CD4-positive, alpha-beta T cell treated with Interleukin-1 beta for 1 hour (primary cell): ENCODE results near the gene SYMPK.
A peak's percentile ranks its signal among the peaks of the same experiment; 100 is the strongest.
"Not testable (repeated sequence)": the region's sequence is repeated elsewhere in the genome, so short reads cannot be mapped to it uniquely, and the experiment has no call there.

Experiments
- DNase-seq, 2 donors: peaks; one replicate each; pipeline ENCODE4 v3.0.0-alpha.2; 2020 to 2022

The SYMPK gene

GRCh38 chr19:45885556-45886426 is 22.8 kb upstream of the SYMPK start, which contains the start of gene IRF2BP1:
Gene IRF2BP1, minus strand, starts transcription at chr19:45886141. Its CDS starts 367 bp downstream, at chr19:45885774.
- peak; percentile 91 to 92 for DNase-seq

- DNase-seq, result no peak
Measured at GRCh38 chr19:45884682-45885555, 22.0 kb upstream of the SYMPK start.

GRCh38 chr19:45883881-45884681 is 21.1 kb upstream of the SYMPK start:
- no peak for DNase-seq

- DNase-seq, result no peak
Measured at GRCh38 chr19:45883586-45883880, 20.6 kb upstream of the SYMPK start.

GRCh38 chr19:45882652-45883585 is 20.0 kb upstream of the SYMPK start:
- DNase-seq, result peak; percentile 83 to 86

GRCh38 chr19:45881909-45882528 is 19.1 kb upstream of the SYMPK start:
- DNase-seq, result no peak

GRCh38 chr19:45881082-45881908 is 18.3 kb upstream of the SYMPK start:
- no peak for DNase-seq

- DNase-seq, result no peak
Measured at GRCh38 chr19:45879971-45880370, 17.0 kb upstream of the SYMPK start.

GRCh38 chr19:45879055-45879454 is 16.1 kb upstream of the SYMPK start:
- no peak for DNase-seq

- no peak for DNase-seq
Measured at GRCh38 chr19:45878043-45878794, 15.3 kb upstream of the SYMPK start.

- no peak for DNase-seq
Measured at GRCh38 chr19:45876411-45877197, 13.7 kb upstream of the SYMPK start.

GRCh38 chr19:45876161-45876410 is 13.1 kb upstream of the SYMPK start:
- DNase-seq, result no peak

GRCh38 chr19:45874620-45874966 is 11.6 kb upstream of the SYMPK start:
- no peak for DNase-seq

GRCh38 chr19:45873219-45873772 is 10.3 kb upstream of the SYMPK start:
- no peak for DNase-seq

GRCh38 chr19:45872095-45872919 is 9.4 kb upstream of the SYMPK start:
- DNase-seq, result no peak

- no peak for DNase-seq
Measured at GRCh38 chr19:45870798-45871197, 7.9 kb upstream of the SYMPK start.

- DNase-seq, result not testable (repeated sequence)
Measured at GRCh38 chr19:45867241-45867640, 4.3 kb upstream of the SYMPK start.
